ENCODE measurements around the gene INTS11.

DNA sequence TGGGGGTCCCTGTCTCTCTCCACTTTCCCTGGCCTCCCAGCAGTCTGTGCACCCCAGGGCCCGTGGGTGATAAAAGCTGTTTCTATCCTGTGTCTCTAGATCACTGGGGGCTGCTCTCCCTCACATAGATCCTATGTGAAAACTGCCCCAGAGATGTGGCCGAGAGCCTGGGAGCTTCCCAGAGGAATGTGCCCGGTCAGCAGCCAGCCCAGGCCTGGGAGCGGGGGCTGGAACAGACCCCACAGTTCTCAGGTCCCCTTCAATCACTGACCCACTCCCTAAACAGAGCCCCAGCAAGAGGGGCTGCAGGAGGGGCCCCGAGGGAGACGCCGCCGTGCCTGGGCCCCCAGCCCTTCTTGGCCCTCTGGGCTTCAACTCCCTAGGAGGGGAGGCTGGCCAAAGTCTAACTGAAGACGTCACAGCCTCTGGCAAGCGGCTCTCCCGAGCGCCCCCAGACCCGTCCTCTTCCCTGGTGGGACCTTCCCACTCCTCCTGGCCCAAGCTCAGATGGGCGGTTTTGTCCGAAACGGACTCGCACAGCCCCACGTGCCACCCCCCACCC lies 33.5 kb upstream of the INTS11 start:
- TF ChIP-seq, protein P1, sequence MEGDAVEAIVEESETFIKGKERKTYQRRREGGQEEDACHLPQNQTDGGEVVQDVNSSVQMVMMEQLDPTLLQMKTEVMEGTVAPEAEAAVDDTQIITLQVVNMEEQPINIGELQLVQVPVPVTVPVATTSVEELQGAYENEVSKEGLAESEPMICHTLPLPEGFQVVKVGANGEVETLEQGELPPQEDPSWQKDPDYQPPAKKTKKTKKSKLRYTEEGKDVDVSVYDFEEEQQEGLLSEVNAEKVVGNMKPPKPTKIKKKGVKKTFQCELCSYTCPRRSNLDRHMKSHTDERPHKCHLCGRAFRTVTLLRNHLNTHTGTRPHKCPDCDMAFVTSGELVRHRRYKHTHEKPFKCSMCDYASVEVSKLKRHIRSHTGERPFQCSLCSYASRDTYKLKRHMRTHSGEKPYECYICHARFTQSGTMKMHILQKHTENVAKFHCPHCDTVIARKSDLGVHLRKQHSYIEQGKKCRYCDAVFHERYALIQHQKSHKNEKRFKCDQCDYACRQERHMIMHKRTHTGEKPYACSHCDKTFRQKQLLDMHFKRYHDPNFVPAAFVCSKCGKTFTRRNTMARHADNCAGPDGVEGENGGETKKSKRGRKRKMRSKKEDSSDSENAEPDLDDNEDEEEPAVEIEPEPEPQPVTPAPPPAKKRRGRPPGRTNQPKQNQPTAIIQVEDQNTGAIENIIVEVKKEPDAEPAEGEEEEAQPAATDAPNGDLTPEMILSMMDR (IDR thresholded peaks at IDR 0.05): no peak
- TF ChIP-seq POLR2A (IDR thresholded peaks at IDR 0.05): no peak
